AG10803 (cell line): ENCODE results near the gene RBMXL3.

ENCODE experiments used
- DNase-seq: peaks from one replicate; pipeline ENCODE4 v3.0.0; 2010; ENCODE audit warnings: low read depth
- H3K4me3 ChIP-seq: 2 replicates; pipeline ENCODE4 v1.5.1; 2011; ENCODE audit warnings: mild to moderate bottlenecking, low read length, control low read depth
- TF ChIP-seq, protein P1 (sequence below): conservative IDR thresholded peaks from 2 replicates; pipeline ENCODE4 v1.5.1; 2011; ENCODE audit warnings: mild to moderate bottlenecking, low read length, control low read depth, inconsistent platforms

The RBMXL3 gene

DNA sequence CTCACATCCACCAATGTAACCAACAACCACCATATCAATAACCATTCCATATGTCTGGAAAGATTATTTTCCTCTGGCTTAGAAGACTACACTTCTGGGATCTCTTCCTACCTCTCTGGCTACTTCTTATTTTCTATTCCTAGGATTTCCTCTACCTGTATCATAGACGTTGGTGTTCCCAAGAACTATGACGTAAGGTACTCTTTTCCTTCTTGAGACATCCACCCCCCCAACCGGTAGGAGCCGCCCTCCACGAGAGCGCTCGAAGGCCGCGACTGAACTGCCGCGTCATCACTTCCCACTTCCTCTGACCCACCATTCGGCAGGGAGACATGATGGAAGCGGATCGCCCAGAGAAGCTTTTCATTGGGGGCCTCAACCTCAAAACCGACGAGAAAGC, at the start of gene RBMXL3:
TSS of gene RBMXL3 (plus strand) at position 301 of the 400 bp plus-strand sequence. CDS start at position 333, 32 bp downstream.
- H3K4me3 ChIP-seq = no peak within 1 kb of the TSS
- no peak for DNase-seq
- TF ChIP-seq, protein P1, sequence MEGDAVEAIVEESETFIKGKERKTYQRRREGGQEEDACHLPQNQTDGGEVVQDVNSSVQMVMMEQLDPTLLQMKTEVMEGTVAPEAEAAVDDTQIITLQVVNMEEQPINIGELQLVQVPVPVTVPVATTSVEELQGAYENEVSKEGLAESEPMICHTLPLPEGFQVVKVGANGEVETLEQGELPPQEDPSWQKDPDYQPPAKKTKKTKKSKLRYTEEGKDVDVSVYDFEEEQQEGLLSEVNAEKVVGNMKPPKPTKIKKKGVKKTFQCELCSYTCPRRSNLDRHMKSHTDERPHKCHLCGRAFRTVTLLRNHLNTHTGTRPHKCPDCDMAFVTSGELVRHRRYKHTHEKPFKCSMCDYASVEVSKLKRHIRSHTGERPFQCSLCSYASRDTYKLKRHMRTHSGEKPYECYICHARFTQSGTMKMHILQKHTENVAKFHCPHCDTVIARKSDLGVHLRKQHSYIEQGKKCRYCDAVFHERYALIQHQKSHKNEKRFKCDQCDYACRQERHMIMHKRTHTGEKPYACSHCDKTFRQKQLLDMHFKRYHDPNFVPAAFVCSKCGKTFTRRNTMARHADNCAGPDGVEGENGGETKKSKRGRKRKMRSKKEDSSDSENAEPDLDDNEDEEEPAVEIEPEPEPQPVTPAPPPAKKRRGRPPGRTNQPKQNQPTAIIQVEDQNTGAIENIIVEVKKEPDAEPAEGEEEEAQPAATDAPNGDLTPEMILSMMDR = no peak

DNA sequence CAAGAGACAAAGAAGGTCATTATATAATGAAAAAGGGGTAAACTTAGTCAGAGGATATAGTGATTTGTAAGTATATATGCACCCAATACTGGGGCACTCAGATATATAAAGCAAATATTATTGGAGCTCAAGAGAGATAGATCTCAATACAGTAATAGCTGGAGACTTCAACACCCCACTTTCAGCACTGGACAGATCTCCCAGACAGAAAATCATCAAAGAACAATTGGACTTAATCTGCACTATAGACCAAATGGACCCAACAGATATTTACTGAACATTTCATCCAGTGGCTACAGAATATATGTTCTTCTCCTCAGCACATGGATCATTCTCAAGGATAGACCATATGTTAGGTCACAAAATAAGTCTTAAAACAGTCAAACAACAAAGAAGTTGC, 47.2 kb upstream of the RBMXL3 start:
- no peak for DNase-seq
- TF ChIP-seq, protein P1 = no peak
- H3K4me3 ChIP-seq = no peak overlapping the region

DNA sequence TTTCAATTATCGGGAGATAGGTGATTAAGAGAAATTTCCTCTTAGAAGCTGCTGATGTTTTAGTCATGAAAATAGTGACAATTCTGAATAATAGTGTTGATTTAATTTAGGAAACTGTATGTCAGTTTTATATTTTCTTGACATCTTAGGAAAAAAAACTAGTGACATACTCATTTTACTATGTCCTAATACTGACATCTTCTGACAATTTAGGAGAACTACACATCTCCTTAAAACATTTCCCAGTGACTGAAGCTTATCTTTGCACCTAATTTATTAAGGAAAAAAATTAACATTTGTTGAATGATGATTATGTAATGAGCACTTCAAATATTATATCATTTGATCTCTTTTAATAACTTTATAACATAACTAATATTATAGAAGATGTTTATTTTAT, 42.0 kb upstream of the RBMXL3 start:
- TF ChIP-seq, protein P1 = peak; percentile 58
- no peak overlapping the region for H3K4me3 ChIP-seq
- DNase-seq = peak; percentile 33

DNA sequence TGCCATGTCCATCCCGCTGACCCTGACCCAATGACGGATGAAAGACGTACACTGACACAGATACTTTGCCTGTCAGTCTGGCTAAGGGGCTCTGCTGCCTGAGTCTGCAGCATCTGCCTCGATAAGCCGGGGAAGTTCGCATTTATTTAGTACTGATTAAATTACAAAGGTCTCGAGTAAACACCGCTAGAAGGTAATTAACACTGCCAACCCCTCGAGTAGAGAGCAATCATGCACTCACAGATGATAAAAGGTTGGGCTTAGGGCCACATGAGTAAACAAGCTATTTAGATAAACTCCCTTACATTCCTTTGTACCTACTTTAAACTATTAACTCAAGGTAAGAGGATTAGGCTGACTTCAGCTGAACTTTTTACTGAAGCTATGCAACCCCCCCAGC, 16.0 kb upstream of the RBMXL3 start:
- TF ChIP-seq, protein P1 = no peak
- DNase-seq = no peak
- H3K4me3 ChIP-seq = no peak overlapping the region

DNA sequence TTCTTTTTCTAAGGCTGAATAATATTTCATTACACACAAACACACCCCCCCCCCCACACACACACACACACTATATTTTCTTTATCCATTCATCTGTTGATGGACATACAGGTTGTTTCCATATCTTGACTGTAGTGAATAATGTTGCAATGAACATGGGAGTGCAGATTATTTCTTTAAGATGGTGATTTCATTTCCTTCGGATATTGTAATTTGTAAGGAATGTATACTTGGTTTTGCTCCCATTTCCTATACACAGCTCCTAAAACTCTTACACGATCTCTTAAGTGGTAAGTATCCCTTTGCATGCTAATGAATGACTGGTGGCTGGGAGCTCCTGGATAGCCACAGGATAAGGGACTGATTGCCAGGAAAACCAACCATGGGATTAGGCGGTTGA, 14.7 kb upstream of the RBMXL3 start:
- no peak for DNase-seq
- TF ChIP-seq, protein P1 = no peak
- H3K4me3 ChIP-seq = no peak overlapping the region

DNA sequence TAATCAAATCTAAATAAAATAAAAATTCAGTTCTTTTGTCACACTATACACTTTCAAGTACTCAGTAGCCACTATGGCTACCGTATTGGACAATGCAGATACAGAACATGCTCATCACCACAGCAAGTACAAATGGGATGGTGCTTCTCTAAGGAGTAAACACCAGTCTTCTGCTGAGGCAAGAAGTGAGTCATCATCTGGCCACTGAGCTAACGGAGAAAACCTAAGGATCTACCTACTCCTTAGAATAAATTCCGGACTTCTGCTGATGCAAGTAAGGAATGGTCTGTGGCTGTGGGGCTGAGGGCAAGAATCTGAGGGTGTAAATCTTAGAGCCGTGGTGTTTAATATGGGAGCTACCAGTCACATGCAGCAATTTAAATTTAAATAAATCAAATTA, 11.3 kb upstream of the RBMXL3 start:
- DNase-seq = no peak
- H3K4me3 ChIP-seq = no peak overlapping the region
- TF ChIP-seq, protein P1 = no peak

DNA sequence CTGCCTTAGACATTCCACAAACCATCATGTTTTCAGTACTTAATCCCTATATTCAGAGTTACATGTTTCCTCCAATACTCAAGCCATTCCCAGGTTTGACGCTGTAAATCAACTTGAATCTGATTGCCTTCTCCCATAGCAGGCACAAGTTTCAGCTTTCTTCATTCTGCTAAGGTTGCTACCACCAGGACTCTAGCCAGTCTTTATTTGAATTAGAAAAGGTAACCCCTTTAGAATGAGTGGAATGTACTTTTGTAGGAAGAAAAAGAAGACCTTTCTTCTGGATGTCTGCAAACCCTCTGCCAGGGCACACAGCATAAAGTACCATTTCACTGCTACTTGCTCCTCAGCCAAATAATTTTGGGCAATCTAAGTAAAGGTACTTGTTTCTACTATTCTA, 10.7 kb upstream of the RBMXL3 start:
- TF ChIP-seq, protein P1 = no peak
- DNase-seq = no peak
- H3K4me3 ChIP-seq = no peak overlapping the region
